Endothelial cell of umbilical vein (primary cell): Measurements from ENCODE around the gene HAVCR2. TPM values are rescaled to one million over a fixed set of nuclear protein-coding genes. Genes with fewer than 3 reads are reported as not detected.

Experiments used
- BruUV-seq: library from RNA; stranded (reverse); fragments of 400-500 nt; replicated peaks from 2 replicates; lab custom pipeline; 2021; lab: Mats Ljungman, UMichigan
- CTCF ChIA-PET: fragments of 300-600, 350-600 bp; sonication (Branson Sonifier 250); formaldehyde crosslinking; loops from one replicate; lab custom pipeline; 2021; ENCODE audit warnings: antibody characterized with exemption, inconsistent platforms; lab: Charles Lee
- POLR2A ChIA-PET: fragments of 300-600, 350-600 bp; sonication (Branson Sonifier 250); formaldehyde crosslinking; loops from one replicate; lab custom pipeline; 2021; ENCODE audit warnings: antibody characterized with exemption, inconsistent platforms; lab: Charles Lee
- DNase-seq: peaks from one replicate; pipeline ENCODE4 v3.0.0-alpha.2; 2011; ENCODE audit warnings: low read depth, low spot score
- FAIRE-seq: peaks from 2 replicates; lab custom pipeline; 2011; peaks lifted over from hg19 to GRCh38; lab: Jason Lieb, UNC
- H2AFZ ChIP-seq: 2 replicates; pipeline ENCODE4 v1.6.0; 2012; ENCODE audit warnings: low read depth, low read length, control low read depth, inconsistent platforms
- H3K27ac ChIP-seq: 2 replicates; pipeline ENCODE4 v1.5.1; 2011; ENCODE audit warnings: low read depth, mild to moderate bottlenecking, control low read depth, low read length, moderate library complexity; ENCODE audit not compliant: insufficient read depth
- H3K27me3 ChIP-seq, 2 experiments: 2 replicates each; pipeline versions ENCODE4 v1.6.0 to v1.6.1; 2011; ENCODE audit warnings: low read length in 2 of 2, mixed read lengths in 1 of 2; ENCODE audit not compliant: control insufficient read depth in 2 of 2, insufficient read depth in 2 of 2
- H3K36me3 ChIP-seq, 2 experiments: 2 replicates in 1 of 2; 3 replicates in 1 of 2; pipeline ENCODE4 v1.5.1; 2011; ENCODE audit warnings: low read length in 2 of 2, mild to moderate bottlenecking in 1 of 2, moderate library complexity in 1 of 2; ENCODE audit not compliant: control insufficient read depth in 2 of 2, insufficient read depth in 2 of 2; ENCODE audit errors: extremely low read depth in 1 of 2
- H3K4me1 ChIP-seq: 3 replicates; pipeline ENCODE4 v1.5.1; 2011; ENCODE audit warnings: mild to moderate bottlenecking, low read length; ENCODE audit not compliant: control insufficient read depth, insufficient read depth; ENCODE audit errors: extremely low read depth
- H3K4me2 ChIP-seq: 2 replicates; pipeline ENCODE4 v1.6.1; 2011; ENCODE audit warnings: low read length, control low read depth, mixed read lengths; ENCODE audit not compliant: insufficient read depth
- H3K4me3 ChIP-seq, 3 experiments: fragments of 200-600 bp in 1 of 3; sonication (generic), shearing (Covaris generic) in 1 of 3; replicated peaks in 1 of 3; 2 replicates each; pipeline ENCODE4 v1.5.1; 2011 to 2016; ENCODE audit warnings: control low read depth in 3 of 3, low read length in 3 of 3, mild to moderate bottlenecking in 2 of 3, inconsistent platforms in 1 of 3, low read depth in 1 of 3, moderate library complexity in 1 of 3; ENCODE audit not compliant: insufficient read depth in 1 of 3
- H3K79me2 ChIP-seq: 2 replicates; pipeline ENCODE4 v1.6.0; 2012; ENCODE audit warnings: low read length, inconsistent platforms; ENCODE audit not compliant: control insufficient read depth, insufficient read depth
- H3K9ac ChIP-seq: replicated peaks from 2 replicates; pipeline ENCODE3; 2011; ENCODE audit warnings: low read length, control low read depth; ENCODE audit not compliant: insufficient read depth; ENCODE audit errors: extremely low read depth
- H3K9me1 ChIP-seq: replicated peaks from 3 replicates; pipeline ENCODE4 v1.6.0; 2011; ENCODE audit warnings: mild to moderate bottlenecking, low read length; ENCODE audit not compliant: control insufficient read depth, insufficient read depth; ENCODE audit errors: extremely low read depth
- H3K9me3 ChIP-seq: replicated peaks from 2 replicates; pipeline ENCODE4 v1.5.1; 2012; ENCODE audit warnings: low read length, inconsistent platforms; ENCODE audit not compliant: control insufficient read depth, insufficient read depth
- H4K20me1 ChIP-seq: replicated peaks from 2 replicates; pipeline ENCODE3; 2011; ENCODE audit warnings: mild to moderate bottlenecking, low read length; ENCODE audit not compliant: control insufficient read depth, insufficient read depth; ENCODE audit errors: extremely low read depth
- EZH2 ChIP-seq: IDR thresholded peaks from 2 replicates; pipeline ENCODE4 v1.6.1; 2012; ENCODE audit warnings: borderline replicate concordance, low read depth, mild to moderate bottlenecking, moderate library complexity, low read length, inconsistent platforms; ENCODE audit not compliant: severe bottlenecking
- FOS ChIP-seq: IDR thresholded peaks from 2 replicates; pipeline ENCODE4 v1.6.1; 2011; ENCODE audit warnings: mild to moderate bottlenecking, low read length, moderate library complexity, borderline replicate concordance; ENCODE audit not compliant: insufficient read depth
- GATA2 ChIP-seq: IDR thresholded peaks from 2 replicates; pipeline ENCODE4 v1.7.0; 2011; ENCODE audit warnings: low read depth, mild to moderate bottlenecking, moderate library complexity, mixed read lengths, low read length; ENCODE audit not compliant: insufficient read length, insufficient read depth
- JUN ChIP-seq: IDR thresholded peaks from 2 replicates; pipeline ENCODE4 v1.6.1; 2011; ENCODE audit warnings: borderline replicate concordance, low read depth; ENCODE audit not compliant: insufficient read length, insufficient read depth
- MAX ChIP-seq: IDR thresholded peaks from 2 replicates; pipeline ENCODE4 v1.6.1; 2011; ENCODE audit not compliant: insufficient read depth, insufficient read length
- MYC ChIP-seq: IDR thresholded peaks from one replicate; pipeline ENCODE4 v1.6.1; 2011; ENCODE audit warnings: mild to moderate bottlenecking, low read depth, low read length
- POLR2A ChIP-seq: IDR thresholded peaks from 2 replicates; pipeline ENCODE4 v1.6.1; 2012; ENCODE audit warnings: low read depth, mild to moderate bottlenecking, control low read depth, low read length
- POLR2AphosphoS5 ChIP-seq: IDR thresholded peaks from 2 replicates; pipeline ENCODE4 v1.6.1; 2012; ENCODE audit warnings: low read depth, mild to moderate bottlenecking, control low read depth, low read length, moderate library complexity; ENCODE audit not compliant: insufficient read depth
- dilution Hi-C: fragments of 300-500 bp; cut with MboI; formaldehyde crosslinking; loops from one replicate; pipeline ENCODE4 v1.15.0; 2019; ENCODE audit warnings: low sequenced_read_pairs; ENCODE audit not compliant: extremely low pct_ligation_motif_present
- intact Hi-C: fragments of 100-400 bp; cut with micrococcal nuclease; formaldehyde crosslinking; loops from one replicate; pipeline ENCODE4 v1.10.0; 2022
- polyA plus RNA-seq, 4 experiments: library from polyadenylated mRNA; depleted of rRNA in 3 of 4; stranded (reverse) in 3 of 4; unstranded in 1 of 4; fragments of >200 nt; gene quantifications; 2 replicates each; pipeline versions ENCODE4 v1.2.1 to v1.2.3, GENCODE V29; 2011 to 2012; ENCODE audit warnings: missing spikeins in 1 of 4
- total RNA-seq: library from RNA; stranded (reverse); gene quantifications from 2 replicates; pipeline ENCODE4 v1.2.3, GENCODE V29; 2021
- TF ChIP-seq, protein P1 (sequence below), 2 donors: IDR thresholded peaks; 1 replicate in 1 of 2; 2 replicates in 1 of 2; pipeline ENCODE4 v1.5.1; 2011; ENCODE audit warnings: low read length in 2 of 2, mild to moderate bottlenecking in 2 of 2, moderate library complexity in 2 of 2, control low read depth in 1 of 2, inconsistent platforms in 1 of 2, low read depth in 1 of 2; ENCODE audit not compliant: insufficient read depth in 1 of 2; ENCODE audit errors: extremely low read depth in 1 of 2

HAVCR2 gene
- total and polyA plus RNA-seq, 2 donors (not counting 3 experiments of a cell fraction or from before 2014, with no cell fraction given) = not detected

- no peak overlapping the region for H3K9ac ChIP-seq
- H3K9me1 ChIP-seq = no peaks in the 10 kb centered on the region
- no peaks in the 10 kb centered on the region for H3K27me3 ChIP-seq
- no peaks in the 10 kb centered on the region for H3K36me3 ChIP-seq
- H3K4me1 ChIP-seq = no peaks in the 10 kb centered on the region
- no TSS peak for BruUV-seq
- H3K79me2 ChIP-seq = no peaks in the 10 kb centered on the region
- ChIA-PET CTCF (no interaction called here), POLR2A (no interaction called here)
- DNase-seq (no peak), FAIRE-seq (no peak)
- H3K27ac ChIP-seq = no peak overlapping the region
- intact Hi-C loops = no loop called here
- TF ChIP-seq MYC (no peak), MAX (no peak), JUN (no peak), GATA2 (no peak), POLR2A (no peak), EZH2 (no peak), POLR2AphosphoS5 (no peak), FOS (no peak)
- TF ChIP-seq, protein P1, sequence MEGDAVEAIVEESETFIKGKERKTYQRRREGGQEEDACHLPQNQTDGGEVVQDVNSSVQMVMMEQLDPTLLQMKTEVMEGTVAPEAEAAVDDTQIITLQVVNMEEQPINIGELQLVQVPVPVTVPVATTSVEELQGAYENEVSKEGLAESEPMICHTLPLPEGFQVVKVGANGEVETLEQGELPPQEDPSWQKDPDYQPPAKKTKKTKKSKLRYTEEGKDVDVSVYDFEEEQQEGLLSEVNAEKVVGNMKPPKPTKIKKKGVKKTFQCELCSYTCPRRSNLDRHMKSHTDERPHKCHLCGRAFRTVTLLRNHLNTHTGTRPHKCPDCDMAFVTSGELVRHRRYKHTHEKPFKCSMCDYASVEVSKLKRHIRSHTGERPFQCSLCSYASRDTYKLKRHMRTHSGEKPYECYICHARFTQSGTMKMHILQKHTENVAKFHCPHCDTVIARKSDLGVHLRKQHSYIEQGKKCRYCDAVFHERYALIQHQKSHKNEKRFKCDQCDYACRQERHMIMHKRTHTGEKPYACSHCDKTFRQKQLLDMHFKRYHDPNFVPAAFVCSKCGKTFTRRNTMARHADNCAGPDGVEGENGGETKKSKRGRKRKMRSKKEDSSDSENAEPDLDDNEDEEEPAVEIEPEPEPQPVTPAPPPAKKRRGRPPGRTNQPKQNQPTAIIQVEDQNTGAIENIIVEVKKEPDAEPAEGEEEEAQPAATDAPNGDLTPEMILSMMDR (IDR thresholded peaks at IDR 0.05; ENCODE audit: extremely low read depth in 1 of 2, insufficient read depth in 1 of 2, low read depth in 1 of 2, low read length in 2 of 2) = no peak
- dilution Hi-C loops = no loop called here
- no peaks in the 10 kb centered on the region for H4K20me1 ChIP-seq
- H3K4me3 ChIP-seq = no peak overlapping the region
- no peak overlapping the region for H2AFZ ChIP-seq
- no peak overlapping the region for H3K4me2 ChIP-seq
- no peaks in the 10 kb centered on the region for H3K9me3 ChIP-seq
Observed at GRCh38 chr5:157120102-157120501, 11.3 kb upstream of the HAVCR2 start.
